MM.1S (cell line): ENCODE results near the gene LRRC8C.
A peak's percentile ranks its signal among the peaks of the same experiment; 100 is the strongest.

Experiments
- DNase-seq: peaks from one replicate; pipeline ENCODE4 v3.0.0-alpha.2; 2015
- H2AFZ ChIP-seq: fragments of 300-600 bp; sonication (generic); 2 replicates; pipeline ENCODE4 v1.6.0; 2016; ENCODE audit warnings: antibody characterized with exemption, low read length
- H3F3A ChIP-seq: fragments of 300-600 bp; sonication (generic); 2 replicates; pipeline ENCODE4 v1.6.1; 2016; ENCODE audit warnings: mild to moderate bottlenecking, antibody characterized with exemption, low read length, moderate library complexity, mixed read lengths; ENCODE audit not compliant: insufficient read depth
- H3K27ac ChIP-seq: fragments of 300-600 bp; sonication (generic); 2 replicates; pipeline ENCODE4 v1.5.1; 2016; ENCODE audit warnings: mild to moderate bottlenecking, low read length
- H3K27me3 ChIP-seq: fragments of 300-600 bp; sonication (generic); replicated peaks from 2 replicates; pipeline ENCODE4 v1.6.0; 2016; ENCODE audit warnings: low read length; ENCODE audit not compliant: insufficient read depth
- H3K36me3 ChIP-seq: fragments of 300-600 bp; sonication (generic); replicated peaks from 2 replicates; pipeline ENCODE4 v1.6.1; 2016; ENCODE audit warnings: mild to moderate bottlenecking, low read length, mixed read lengths; ENCODE audit not compliant: insufficient read depth
- H3K4me1 ChIP-seq: fragments of 300-600 bp; sonication (generic); 2 replicates; pipeline ENCODE4 v1.6.1; 2016; ENCODE audit warnings: low read length, mixed read lengths
- H3K4me2 ChIP-seq: fragments of 300-600 bp; sonication (generic); 2 replicates; pipeline ENCODE4 v1.6.0; 2016; ENCODE audit warnings: low read depth, low read length
- H3K4me3 ChIP-seq: fragments of 300-600 bp; sonication (generic); 2 replicates; pipeline ENCODE4 v1.5.1; 2016; ENCODE audit warnings: low read length, mixed read lengths
- H3K79me2 ChIP-seq: fragments of 300-600 bp; sonication (generic); 2 replicates; pipeline ENCODE4 v1.6.1; 2016; ENCODE audit warnings: mixed run types, low read length, mixed read lengths
- H3K9ac ChIP-seq: fragments of 300-600 bp; sonication (generic); 2 replicates; pipeline ENCODE4 v1.6.1; 2016; ENCODE audit warnings: low read length, mixed read lengths
- H3K9me2 ChIP-seq: fragments of 300-600 bp; sonication (generic); replicated peaks from 2 replicates; pipeline ENCODE4 v1.6.1; 2016; ENCODE audit warnings: mild to moderate bottlenecking, low read length, mixed read lengths; ENCODE audit not compliant: insufficient read depth
- H3K9me3 ChIP-seq: fragments of 300-600 bp; sonication (generic); replicated peaks from 2 replicates; pipeline ENCODE4 v1.6.1; 2016; ENCODE audit warnings: mild to moderate bottlenecking, low read length, mixed read lengths; ENCODE audit not compliant: insufficient read depth
- H4K20me1 ChIP-seq: fragments of 300-600 bp; sonication (generic); 2 replicates; pipeline ENCODE4 v1.6.1; 2016; ENCODE audit warnings: mild to moderate bottlenecking, low read length, moderate library complexity, mixed read lengths; ENCODE audit not compliant: insufficient read depth
- EZH2 ChIP-seq: fragments of 300-600 bp; sonication (generic); optimal IDR thresholded peaks from 2 replicates; pipeline ENCODE3; 2017; ENCODE audit warnings: low read depth, mild to moderate bottlenecking, antibody characterized with exemption, low read length, mixed read lengths
- EZH2phosphoT487 ChIP-seq: fragments of 300-600 bp; sonication (generic); IDR thresholded peaks from 2 replicates; pipeline ENCODE4 v1.6.1; 2018; ENCODE audit warnings: antibody characterized with exemption, low read length
- TF ChIP-seq, protein P1 (sequence below): fragments of 300-600 bp; sonication (generic); IDR thresholded peaks from 2 replicates; pipeline ENCODE4 v1.5.1; 2016; ENCODE audit warnings: antibody characterized with exemption, low read length, mixed read lengths

Gene LRRC8C

DNA sequence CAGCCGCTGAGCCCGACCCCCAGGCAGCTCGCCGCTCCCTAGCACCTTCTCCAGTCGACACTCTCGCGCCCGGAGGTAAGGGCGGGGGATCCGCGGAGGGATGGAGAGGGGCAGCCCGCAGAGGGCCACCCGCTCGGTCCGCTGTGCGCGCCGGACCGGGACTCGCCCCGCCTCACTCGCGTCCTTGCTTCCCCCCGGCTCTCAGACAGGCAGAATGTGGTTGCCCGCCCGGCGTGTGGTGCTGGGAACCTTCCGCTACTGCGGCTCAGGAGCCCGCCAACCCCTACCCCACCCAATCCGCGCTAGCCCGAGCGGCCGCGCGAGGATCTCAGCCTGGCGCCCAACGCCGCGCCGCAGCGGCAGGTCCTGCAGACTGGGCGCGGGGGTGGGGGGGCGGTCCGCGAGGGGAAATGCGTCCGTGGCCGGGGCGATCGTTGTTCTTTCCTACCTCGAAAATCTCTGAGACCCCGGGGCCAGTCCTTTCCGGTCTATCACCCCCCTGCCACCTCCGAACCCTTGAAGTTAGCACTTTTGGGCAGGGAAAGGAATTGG lies 404 bp downstream of the LRRC8C start:
- Histone ChIP-seq H3K9me3 (no peaks in the 10 kb centered on the region), H3K27me3 (no peaks in the 10 kb centered on the region), H2AFZ (peak overlapping the region; percentile 80), H3K9me2 (no peaks in the 10 kb centered on the region), H3K9ac (peak overlapping the region; percentile 96), H3K4me3 (peak overlapping the region; percentile 93), H3K27ac (peak overlapping the region; percentile 74), H3K79me2 (peaks cover 52% of the 10 kb centered on the region), H3F3A (peaks cover 22% of the 10 kb centered on the region), H3K36me3 (no peaks in the 10 kb centered on the region), H3K4me2 (peak overlapping the region; percentile 64), H4K20me1 (no peaks in the 10 kb centered on the region), H3K4me1 (peaks cover 34% of the 10 kb centered on the region)
- TF ChIP-seq EZH2phosphoT487 = no peak
- no peak for TF ChIP-seq EZH2
- TF ChIP-seq, protein P1, sequence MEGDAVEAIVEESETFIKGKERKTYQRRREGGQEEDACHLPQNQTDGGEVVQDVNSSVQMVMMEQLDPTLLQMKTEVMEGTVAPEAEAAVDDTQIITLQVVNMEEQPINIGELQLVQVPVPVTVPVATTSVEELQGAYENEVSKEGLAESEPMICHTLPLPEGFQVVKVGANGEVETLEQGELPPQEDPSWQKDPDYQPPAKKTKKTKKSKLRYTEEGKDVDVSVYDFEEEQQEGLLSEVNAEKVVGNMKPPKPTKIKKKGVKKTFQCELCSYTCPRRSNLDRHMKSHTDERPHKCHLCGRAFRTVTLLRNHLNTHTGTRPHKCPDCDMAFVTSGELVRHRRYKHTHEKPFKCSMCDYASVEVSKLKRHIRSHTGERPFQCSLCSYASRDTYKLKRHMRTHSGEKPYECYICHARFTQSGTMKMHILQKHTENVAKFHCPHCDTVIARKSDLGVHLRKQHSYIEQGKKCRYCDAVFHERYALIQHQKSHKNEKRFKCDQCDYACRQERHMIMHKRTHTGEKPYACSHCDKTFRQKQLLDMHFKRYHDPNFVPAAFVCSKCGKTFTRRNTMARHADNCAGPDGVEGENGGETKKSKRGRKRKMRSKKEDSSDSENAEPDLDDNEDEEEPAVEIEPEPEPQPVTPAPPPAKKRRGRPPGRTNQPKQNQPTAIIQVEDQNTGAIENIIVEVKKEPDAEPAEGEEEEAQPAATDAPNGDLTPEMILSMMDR = no peak
- DNase-seq = peak; percentile 69

DNA sequence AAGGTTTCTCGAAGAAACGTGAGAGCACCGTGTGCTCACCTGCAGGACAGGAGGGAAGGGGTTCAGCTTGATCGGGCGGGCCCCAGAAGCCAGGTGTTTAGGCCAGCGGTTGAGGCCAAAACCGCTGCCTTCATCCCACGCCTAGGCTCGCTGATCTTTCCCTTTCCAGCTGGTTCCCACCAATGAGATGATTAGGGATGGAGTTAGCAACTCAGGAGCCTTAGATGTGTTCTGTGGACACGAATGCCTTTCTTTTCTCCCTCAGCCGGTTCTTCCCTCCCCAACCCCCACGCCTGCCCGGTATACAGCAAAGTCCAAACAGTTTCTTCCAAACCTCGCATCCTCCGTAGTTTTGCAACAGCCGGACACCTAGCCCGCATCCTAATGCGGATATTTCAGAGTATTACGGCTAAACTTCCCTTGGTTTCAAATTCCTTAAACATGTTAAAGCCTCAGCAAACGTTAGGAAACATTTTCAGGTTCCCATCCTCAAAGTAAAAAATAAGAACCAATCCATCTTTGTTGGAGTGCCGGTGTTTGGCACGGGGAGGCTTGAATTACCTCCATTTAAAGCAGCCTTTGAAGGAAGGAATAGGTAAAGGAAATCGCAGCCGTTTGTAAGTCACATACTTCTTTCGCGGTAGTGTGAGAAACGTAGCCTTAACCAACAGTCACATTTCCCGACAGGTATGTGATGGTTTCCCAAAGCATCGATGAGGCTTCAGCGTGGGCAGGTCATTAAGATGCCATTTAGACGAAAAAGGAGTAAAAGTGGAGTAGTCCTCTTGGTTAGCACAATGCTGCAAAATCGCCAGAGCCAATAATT lies 1.1 kb downstream of the LRRC8C start:
- H3K9me2 ChIP-seq = no peaks in the 10 kb centered on the region
- peak overlapping the region; percentile 80 for H2AFZ ChIP-seq
- no peak for TF ChIP-seq EZH2phosphoT487
- H3K36me3 ChIP-seq = no peaks in the 10 kb centered on the region
- H3F3A ChIP-seq = peaks cover 18% of the 10 kb centered on the region
- peak overlapping the region; percentile 74 for H3K27ac ChIP-seq
- peak overlapping the region; percentile 64 for H3K4me2 ChIP-seq
- peaks cover 57% of the 10 kb centered on the region for H3K79me2 ChIP-seq
- H3K9ac ChIP-seq = peak overlapping the region; percentile 96
- DNase-seq = peak; percentile 59
- no peaks in the 10 kb centered on the region for H3K27me3 ChIP-seq
- no peaks in the 10 kb centered on the region for H3K9me3 ChIP-seq
- peaks cover 27% of the 10 kb centered on the region for H3K4me1 ChIP-seq
- peak overlapping the region; percentile 93 for H3K4me3 ChIP-seq
- H4K20me1 ChIP-seq = no peaks in the 10 kb centered on the region

DNA sequence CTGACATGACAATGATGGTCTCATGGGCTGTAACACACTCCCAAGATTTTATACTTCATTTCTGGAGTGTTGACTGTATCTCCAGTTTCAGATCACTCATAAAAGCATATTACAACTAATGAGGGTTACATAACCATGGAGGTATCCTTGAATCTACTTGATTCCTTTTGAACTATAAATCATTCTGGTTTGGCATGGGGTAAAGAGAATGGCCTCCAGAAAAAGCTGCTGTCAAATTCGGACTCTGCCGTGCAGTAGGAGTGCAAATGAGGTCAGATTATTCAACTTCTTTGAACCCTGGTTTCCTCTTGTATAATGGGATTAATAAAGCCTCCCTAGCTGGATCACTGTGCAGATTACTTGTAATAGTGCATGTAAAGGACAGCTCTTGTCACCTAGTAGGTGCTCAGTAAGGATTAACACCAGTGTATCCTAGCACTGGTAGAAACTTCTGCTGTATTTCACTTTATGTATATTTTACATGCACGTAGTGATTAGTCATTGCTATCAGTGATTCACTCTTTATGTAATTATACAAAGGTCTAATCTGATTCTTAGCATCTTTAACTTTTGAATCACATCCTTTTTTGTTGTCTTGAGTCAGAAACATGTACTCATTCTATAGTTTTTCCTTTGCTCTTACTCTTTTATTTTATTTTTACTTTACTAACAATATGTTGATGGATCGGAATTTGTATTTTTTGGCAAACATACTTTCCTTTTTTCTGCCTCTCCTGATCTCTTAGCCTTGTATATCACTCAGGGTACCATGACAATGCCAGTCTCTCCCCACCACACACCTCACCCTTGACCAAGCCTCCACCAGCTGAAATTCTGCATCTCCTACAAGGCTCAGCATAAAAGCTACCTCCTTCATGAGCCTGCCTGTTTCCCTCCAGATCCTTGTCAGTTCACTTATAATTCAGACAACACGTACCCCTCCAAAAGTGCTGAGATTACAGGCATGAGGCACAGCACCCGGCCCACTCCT lies 3.2 kb downstream of the LRRC8C start:
- H3K9ac ChIP-seq = no peak overlapping the region
- no peaks in the 10 kb centered on the region for H3K9me3 ChIP-seq
- H2AFZ ChIP-seq = no peak overlapping the region
- H4K20me1 ChIP-seq = no peaks in the 10 kb centered on the region
- H3K4me2 ChIP-seq = no peak overlapping the region
- H3K27ac ChIP-seq = no peak overlapping the region
- DNase-seq = no peak
- peaks cover 78% of the 10 kb centered on the region for H3K79me2 ChIP-seq
- H3K4me3 ChIP-seq = no peak overlapping the region
- H3F3A ChIP-seq = peaks cover 12% of the 10 kb centered on the region
- H3K36me3 ChIP-seq = no peaks in the 10 kb centered on the region
- H3K4me1 ChIP-seq = 0 out of 2 replicates have a peak, but pooled peaks cover 11% of the 10 kb centered on the region
- no peaks in the 10 kb centered on the region for H3K9me2 ChIP-seq
- no peaks in the 10 kb centered on the region for H3K27me3 ChIP-seq
- TF ChIP-seq EZH2 = no peak
- no peak for TF ChIP-seq EZH2phosphoT487
- TF ChIP-seq, protein P1 = no peak
